GM18498 (cell line): ENCODE results near the gene CENPM.

Experiments
- ATAC-seq: cut with Tn5 transposase; IDR thresholded peaks from one replicate; pipeline ENCODE4 v1.9.1; 2021; ENCODE audit warnings: mild to moderate bottlenecking, moderate library complexity; ENCODE audit not compliant: unreplicated experiment

CENPM gene

DNA sequence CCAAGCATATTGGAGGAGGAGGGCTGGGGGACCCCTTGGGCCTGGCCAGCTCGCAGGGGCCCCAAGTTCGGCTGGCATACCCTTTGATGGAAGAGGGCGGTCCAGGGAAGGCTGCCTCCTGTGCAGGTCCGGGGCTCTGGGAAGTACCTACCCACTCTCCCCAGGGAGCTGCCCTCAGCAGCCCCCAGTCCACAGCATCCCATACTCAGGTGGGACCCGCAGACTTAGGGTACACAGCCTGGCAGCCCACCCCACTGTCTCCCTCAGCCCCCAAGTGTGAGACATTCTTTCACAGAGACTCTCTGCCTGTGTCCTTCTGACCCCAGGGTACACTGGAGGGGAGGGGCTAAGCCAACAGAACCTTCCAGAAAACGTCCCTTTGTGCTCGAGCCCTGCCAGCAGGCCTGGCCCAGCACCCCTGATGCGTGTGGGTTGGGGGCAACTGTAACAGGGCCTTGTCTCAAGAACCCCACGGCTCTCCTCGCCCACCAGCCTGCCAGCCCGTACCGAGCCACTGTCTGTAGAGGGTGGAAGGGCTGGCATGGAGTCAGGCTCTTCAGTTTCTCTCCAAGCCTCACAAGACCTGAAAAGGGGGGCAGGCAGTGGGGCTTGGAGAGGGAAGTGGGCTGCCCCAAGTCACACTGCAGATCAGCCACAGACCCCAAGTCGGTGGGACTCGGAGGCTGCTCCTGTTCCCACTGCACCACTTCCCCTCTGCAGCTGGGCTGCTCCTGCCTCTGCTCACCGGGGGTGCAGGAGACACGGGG is 13.4 kb downstream of the CENPM start:
- no peak for ATAC-seq

DNA sequence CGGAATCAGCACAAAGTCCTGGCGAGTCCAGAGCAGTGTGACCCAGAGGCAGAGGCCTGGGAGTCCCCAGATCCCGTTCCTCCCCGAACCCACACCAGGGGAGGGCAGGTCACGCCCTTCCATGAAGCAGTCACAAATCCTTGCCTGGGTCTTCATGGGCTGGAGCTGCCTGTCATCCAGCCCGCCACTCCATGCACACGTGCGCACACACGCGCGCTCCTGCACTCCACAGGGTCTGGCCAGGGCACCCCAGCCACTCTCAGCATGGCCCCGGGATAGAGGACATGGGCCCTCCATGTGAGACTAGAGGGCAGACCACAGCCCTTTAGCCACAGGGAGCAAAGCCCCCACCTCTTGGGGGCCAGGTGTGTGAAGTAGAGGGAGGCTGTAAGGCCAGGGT is 14.6 kb downstream of the CENPM start:
- ATAC-seq: no peak

DNA sequence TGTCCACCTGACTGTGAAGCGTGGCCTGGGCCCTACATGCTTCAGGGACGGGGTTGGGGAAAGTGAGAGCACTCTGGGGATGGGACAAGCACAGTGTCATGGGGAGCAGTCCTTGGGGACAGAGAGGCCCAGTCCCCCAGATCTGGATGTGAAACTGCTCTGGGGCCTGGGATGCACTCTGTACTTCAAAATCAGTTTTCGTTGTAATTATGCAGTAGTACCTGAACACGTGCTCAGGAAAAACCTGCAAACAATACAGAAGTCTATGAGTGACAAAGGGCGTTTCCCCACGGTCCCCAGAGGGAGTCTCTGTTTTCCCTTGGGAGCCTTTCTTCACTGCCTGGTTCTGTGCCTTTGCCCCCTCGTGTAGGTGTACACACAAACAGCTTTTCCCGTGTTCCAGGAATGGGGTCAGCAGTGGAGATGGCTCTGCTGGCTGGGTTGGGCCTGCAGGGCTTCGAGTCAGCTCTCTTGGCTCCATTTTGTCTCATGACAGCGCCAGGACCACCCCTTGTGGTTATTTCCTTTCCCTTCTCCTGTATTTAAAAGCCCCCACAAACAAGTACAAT is 15.2 kb downstream of the CENPM start:
- ATAC-seq: no peak

DNA sequence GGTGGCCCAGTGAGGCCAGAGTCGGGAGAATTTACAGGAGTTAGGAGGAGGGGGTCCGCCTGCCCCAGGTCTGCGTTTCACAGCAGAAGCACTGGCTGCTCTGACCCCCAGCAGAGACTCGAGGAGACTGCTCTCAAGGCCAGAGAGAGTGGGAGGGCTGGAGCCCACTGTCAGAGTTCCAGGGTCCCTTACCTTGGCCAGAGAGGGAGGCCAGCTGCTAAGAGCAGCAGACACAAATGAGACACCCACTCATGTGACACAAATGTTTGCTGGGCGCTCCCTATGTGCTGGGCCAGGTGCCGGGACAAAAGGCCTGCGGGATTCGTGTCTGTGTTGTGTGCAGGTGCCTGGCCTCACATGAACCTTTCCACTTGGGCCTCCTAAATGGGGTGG is 17.5 kb downstream of the CENPM start:
- no peak for ATAC-seq

DNA sequence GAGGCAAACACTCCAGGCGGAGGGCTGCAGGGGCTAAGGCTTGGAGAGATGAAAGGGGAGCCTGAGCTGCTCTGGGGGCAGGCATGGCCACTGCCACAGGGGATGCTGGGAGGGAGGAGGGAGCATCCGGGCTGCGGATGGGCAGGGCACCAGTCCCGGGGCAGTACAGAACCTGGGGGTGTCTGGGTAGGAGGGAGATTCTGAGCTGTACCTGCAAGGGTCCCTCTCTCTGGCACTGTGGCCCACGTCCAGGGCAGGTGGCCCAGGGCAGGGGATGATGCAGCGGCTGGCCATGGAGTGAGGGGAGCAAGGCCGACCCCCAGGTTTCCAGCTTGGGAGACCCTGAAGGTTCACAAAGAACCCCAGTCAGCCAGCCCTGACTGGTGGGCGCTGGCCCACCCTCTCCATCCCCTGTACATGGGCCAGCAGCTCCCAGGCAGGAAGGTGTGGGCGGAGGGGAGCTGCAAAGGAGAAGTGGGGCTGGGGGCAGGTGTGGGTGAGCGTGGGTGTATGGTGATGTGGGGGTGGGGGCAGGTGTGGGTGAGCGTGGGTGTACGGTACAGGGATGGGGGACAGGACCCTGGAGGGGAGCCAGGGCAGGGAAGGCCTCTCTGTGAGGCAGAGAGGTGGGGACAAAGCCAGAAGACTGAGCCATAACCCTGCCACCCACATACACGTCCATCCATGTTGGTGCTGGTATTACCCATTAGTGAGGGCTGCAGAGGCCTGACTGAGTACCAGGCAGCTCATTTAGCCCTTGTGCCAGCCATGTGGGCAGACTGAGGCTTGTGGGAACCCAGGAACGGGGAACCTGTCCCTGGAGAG is 18.1 kb downstream of the CENPM start:
- no peak for ATAC-seq

DNA sequence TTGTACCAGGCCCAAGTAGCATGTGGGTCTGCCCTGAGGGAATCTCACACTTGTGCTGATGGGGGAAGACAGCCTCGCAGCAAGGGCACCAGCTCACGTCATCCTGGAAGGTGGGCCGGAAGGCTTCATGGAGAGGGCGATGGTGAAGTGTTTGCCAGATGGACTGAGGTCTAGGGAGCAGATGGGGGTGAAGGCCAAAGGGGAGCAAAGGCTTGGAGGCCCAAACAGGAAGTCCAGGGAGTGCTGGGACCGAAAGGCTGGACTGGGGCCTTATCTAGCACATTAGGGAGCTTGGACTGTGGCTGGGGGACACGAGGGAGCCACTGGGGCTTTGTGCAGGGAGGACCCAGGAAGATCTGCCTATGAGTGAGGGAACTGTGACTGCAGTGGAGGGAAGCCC is 19.1 kb downstream of the CENPM start:
- no peak for ATAC-seq

DNA sequence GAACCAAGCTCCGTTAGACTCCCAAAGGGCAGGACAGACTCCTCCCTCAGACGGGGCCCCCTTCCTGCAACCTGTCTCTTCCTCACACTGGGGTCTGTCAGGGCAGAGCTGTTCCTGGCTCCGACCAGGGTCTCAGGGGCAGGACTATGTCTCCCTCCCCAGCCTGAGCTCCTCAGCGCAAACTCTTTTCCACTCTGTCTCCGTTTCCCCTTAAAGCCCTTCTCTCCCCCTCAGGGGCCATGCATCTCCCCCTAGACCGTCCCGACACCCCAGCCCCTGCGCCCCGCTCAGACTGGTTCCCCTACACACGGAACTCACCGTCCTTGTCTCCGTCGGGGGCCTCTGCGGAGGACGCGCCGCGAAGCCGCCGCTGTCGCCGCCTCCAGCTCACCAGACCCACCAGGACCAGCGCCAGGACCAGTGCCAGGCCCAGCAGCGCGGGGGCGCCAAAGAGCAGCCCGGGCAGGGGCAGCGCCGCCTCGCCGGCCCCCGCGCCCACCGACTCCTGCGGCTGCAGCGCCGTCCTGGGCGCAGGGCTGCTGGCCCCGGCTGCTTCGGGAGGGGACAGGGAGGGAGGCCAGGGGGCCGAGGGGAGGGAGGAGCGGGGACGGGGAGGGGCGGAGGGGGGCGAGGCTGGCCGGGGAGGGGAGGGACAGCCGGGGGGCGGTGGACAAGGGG is 21.0 kb downstream of the CENPM start:
- ATAC-seq: peak; percentile 42

DNA sequence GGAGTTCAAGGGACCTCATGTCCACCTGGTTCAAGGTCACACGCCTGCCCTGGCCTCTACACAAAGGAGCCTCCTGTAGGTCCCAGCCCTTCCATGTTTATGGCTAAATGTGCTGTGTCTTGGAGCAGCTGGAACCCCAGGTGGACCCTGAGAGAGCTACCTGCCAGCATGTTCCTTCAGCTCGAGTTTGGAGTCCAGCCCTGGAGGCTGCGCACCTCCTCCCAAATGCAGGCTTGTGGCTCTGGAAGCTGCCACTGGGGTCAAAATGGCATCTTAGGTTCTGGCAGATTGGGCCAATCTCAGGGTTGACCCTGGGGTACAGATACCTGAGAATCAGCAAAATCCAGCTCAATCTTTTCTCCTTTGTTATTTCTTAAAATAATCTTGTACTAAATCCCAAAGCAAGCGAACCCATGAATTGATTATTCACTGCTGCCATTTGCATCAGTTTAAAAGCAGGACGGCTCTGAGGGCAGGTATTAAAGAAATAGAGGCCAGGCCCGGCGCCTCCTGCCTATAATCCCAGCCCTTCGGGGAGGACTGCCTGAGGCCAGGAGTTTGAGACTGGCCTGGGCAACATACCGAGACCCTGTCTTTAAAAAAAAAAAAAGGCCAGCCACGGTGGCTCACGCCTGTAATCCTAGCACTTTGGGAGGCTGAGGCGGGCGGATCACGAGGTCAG is 23.2 kb downstream of the CENPM start:
- no peak for ATAC-seq

DNA sequence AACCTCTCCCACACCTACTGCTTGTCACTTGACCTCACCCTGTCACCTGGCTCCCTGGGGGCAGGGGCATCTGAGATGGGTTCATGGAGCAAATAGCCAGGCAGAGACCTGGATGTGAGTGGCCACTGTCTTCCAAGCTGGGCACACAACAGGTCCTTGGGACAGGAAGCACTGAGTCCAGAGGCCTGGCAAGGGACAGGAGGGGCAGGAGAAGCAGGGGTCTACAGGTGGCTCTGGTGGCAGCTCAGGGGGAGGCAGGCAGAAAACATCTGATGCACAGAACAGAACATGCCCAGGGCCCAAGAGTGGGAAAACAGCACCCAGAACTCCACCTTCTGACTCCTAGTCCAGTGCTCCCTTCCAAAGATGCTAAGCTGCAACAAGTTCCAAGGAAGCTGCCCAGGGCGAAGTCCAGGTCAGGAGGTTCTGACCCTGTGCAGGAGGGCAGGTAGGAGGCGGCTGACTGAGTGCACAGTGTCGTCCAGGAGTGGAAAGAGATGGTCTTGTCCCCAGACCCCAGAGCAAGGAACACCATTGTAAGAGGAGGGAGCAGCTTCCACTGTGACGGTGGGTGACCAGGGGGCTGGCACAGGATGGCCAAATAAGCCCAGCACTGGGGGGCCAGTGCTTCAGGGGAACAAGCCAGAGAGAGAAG is 23.9 kb downstream of the CENPM start:
- ATAC-seq: no peak

DNA sequence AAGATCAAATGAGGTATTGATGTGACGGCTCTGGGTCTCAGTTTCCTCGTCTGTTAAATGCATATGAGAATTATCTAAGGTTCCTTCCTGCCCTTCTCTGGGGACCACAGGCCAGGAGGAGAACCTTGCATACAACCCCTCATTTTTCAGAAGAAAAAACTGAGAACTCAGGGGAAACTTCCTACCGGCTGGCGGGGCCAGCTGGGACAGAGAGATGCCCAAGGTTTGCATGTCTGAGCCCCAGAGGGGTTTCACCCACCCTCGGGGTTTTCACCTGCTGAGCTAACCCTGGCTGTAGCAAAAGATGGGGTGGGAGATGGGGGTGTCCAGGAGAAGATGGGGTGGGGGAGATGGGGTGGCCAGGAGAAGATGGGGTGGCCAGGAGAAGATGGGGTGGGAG is 24.6 kb downstream of the CENPM start:
- ATAC-seq: no peak

DNA sequence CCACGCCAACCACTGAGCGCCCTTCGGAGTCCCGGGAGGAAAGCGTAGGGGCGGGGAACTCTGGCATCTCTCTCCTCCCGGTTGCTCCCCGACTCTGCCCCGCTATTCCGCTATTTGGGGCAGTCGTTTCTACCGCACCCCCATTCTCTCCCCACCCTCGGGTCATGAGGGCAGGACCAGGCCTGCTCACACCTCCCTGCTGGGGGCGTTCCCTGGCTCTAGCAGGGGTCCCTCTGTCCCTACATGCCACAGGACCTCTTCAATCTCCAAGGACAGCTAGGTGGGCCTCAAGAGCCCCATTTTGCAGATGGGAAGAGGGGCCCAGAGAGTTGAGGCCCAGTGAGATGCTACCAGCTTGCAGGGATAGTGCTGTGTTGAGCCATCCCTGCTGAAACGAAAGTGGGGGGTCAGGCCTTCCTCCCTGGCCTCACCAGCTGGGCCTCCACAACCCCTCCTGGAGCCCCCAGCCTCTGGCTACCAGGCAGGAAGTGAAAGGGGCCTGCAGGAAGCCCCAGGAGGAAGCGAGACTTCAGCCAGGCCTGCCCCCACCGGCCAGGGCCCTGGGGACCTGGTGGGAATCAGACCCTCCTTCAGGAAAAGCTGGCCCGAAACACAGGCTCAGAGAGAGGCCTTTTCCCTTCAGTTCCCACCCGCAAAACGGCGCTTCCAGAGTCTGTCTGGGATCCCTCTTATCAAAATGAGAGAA is 26.5 kb downstream of the CENPM start:
- peak; percentile 13 for ATAC-seq

DNA sequence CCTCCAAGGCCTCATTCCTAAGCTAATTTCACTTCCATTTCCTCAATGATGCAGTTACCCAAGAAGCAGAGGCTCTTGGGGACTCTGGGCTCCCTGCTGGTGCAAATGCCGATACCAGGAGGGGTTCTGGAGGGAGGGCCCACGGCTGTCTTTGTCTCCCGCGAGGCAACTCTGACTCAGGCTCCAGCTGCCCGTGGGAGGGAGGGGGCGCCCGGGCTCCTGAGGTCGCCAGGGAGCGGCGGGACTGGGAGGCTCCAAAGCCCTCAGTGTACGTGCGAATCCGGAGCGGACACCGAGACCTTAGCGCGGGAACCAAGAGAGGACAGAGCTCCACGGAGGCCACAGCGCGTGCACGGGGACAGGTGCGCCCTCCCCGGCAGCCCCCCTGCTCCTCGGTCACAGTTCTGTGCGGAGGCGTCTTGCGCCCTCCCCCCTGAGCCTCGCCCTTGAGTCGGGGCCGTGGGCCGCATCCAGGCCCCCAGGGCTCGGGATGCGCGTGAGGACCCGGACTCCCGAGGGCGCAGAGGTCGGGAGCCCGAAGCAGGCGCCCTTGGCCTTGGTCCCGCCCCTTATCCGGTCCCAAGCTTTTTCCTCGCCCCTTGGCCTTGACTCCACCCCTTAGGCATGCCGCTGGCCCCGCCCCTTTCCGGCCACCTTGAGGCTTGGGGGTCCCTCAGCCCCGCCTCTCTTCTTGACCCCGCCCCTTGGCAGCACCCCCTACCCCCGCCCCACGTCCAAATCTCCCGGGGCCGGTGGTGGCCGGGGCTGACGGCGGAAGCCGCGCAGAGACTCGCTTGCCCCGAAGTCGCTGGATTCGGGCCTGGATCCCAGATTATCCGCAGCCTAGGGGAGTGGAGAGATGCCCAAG is 27.4 kb downstream of the CENPM start:
- ATAC-seq: peak; percentile 43

DNA sequence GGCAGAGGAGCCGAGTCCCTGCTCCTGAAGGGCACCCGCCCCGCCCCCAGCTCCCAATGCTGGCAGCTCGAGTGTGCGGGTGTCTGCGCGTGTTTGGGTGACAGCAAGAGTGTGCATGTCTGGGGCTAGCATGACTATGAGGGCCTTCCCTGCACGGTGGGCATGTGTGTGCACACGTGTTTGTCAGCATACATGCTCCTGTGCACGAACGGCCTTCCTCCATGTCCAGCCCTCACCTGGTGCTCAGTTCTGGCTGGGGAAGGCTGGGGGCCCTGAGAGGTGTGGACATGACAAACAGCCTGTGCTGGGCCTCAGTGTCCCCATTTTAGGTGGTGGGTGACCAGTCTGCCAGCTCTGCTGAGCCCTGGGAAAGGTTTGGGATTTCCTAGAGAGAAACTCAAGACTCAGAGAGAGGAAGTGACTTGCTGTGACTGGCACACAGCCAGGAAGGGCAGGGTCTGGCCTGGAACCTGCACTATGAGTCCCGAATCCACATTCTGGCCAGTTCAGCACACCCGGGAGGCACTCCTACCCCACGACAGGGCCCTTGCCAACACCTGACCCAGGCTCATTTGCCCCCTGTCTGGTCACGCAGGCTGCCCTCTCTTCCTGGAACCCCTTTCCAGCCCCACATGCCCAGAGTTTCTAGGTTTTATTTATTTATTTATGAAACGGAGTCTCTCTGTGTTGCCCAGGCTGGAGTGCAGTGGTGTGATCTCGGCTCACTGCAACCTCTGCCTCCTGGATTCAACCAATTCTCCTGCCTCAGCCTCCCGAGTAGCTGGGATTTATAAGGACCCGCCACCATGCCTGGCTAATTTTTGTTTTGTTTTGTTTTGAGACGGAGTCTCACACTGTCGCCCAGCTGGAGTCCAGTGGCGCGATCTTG is 28.8 kb downstream of the CENPM start:
- no peak for ATAC-seq

DNA sequence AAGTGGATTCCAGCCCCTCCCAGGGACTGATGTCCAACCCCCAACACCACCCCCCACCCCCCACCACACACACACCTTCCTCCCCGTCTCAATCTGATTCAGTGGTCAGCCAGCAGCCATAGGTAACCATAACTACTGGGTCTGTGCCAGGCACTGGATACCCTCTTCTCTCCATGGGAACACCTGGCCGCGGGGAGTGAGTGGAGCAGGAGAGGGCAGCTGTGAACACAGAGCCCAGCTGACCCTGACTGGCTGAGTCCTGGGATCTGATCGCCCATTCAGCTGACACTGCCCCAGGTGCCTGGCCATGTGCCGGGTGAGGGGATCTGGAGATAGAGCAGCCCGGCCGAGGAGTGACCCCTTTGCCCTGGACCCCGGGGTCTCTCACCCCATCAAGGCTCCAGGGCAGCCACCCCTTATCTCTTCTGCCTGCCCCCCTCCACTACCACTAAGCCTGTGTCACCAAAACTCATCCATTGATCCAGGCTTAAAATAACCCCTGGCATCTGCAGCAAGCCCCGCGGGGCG is 29.5 kb downstream of the CENPM start:
- no peak for ATAC-seq

DNA sequence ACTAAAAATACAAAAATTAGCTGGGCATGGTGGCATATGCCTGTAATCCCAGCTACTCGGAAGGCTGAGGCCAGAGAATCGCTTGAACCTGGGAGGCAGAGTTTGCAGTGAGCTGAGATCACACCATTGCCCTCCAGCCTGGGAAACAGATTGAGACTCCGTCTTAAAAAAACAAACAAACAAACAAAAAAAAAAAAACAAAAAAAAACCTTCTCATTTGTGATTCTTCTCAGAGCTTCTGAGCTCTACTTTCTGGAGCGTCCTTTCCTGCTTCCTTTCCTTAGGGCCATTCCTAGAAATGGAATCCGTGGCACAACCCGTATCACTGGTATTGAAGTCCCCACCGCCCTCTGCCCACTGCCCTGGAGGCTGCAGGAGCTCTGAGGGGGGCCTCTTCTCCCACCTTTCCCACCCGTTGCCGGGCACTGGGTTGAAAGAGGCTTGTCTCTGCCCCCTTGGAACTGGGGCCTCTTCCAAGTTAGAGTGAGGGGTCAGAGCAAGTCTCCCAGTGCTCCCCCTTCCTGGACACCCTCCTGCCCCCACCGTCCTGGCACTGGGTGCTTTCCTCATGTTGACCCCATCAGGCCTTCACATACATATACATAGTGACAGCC is 30.1 kb downstream of the CENPM start:
- ATAC-seq: no peak

DNA sequence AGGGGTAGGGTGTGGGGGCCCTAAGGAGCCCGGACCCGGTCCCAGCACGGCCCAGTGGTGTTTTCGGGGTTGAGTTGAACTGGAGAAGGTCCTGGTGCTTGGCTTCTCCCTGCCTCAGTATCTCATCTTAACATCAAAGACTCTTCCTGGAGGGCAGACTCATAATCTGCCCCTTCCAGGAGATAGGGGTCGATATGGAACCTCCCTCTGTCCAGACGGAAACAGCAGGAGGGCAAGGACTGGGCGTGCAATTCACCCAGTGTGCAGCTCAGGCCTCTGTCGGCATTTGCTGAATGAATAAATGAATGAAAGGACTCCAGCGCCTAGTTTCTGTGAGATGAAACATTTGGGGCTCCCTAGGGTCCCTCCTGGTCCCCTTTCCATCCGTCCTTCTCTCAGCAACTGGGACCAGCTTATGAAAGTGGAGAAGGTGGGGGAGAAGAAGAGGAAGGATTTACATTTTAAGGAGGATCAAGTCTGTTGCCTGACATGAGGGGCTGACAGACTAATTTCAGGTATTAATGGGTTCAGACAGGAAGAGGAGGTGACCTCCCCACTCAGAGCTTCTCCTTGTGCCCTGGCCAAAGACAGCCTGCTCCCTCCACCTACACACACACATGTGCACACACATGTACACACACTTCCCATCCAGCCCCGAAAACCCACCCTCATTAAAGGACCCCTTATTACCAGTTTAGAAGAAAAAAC is 31.0 kb downstream of the CENPM start:
- ATAC-seq: no peak
